Stimulated activated CD4-positive, alpha-beta T cell treated with anti-CD3 and anti-CD28 coated beads, Interleukin-12 subunit alpha, Interleukin-12 subunit beta, amount 100 ng/mL, for 48 hours (primary cell): ENCODE results near the gene MYLK3.
"Not testable (repeated sequence)": the region's sequence is repeated elsewhere in the genome, so short reads cannot be mapped to it uniquely, and the experiment has no call there.

Experiments
- DNase-seq, 3 donors: peaks; one replicate each; pipeline ENCODE4 v3.0.0-alpha.2; 2020; ENCODE audit warnings: low read depth in 2 of 3, low spot score in 1 of 3

Gene MYLK3

GRCh38 chr16:46690281-46691178, 57.6 kb downstream of the MYLK3 start:
- no peak for DNase-seq

GRCh38 chr16:46689365-46690280, 58.5 kb downstream of the MYLK3 start, which contains the start of gene ORC6:
ORC6 (plus strand) TSS chr16:46689659; CDS start chr16:46689706, 47 bp downstream.
- DNase-seq, result peak; percentile 95 to 97 (median 95)

GRCh38 chr16:46688654-46689364, 59.3 kb downstream of the MYLK3 start, which contains the start of gene VPS35:
VPS35 (minus strand) TSS chr16:46689178; CDS start chr16:46689133, 45 bp downstream.
- DNase-seq, result peak; percentile 99 to 100 (median 99)

GRCh38 chr16:46688101-46688653, 60.0 kb downstream of the MYLK3 start:
- DNase-seq, result no peak

GRCh38 chr16:46687486-46687885, 60.7 kb downstream of the MYLK3 start:
- no peak for DNase-seq

- DNase-seq, result no peak
Observed at GRCh38 chr16:46686815-46687473, 61.2 kb downstream of the MYLK3 start.

- not testable (repeated sequence) for DNase-seq
Observed at GRCh38 chr16:46681867-46682266, 66.3 kb downstream of the MYLK3 start.

GRCh38 chr16:46677943-46678342, 70.2 kb downstream of the MYLK3 start:
- not testable (repeated sequence) for DNase-seq

GRCh38 chr16:46673320-46674013, 74.7 kb downstream of the MYLK3 start:
- DNase-seq, result peak in 1 of 3 donors; percentile 37

- DNase-seq, result no peak
Observed at GRCh38 chr16:46662123-46662522, 86.0 kb downstream of the MYLK3 start.

- DNase-seq, result peak; percentile 0 to 13 (median 5)
Observed at GRCh38 chr16:46658925-46659324, 89.2 kb downstream of the MYLK3 start.
